Measurements from ENCODE around the gene OLFML2A. TPM values are rescaled to one million over a fixed set of nuclear protein-coding genes. Genes with fewer than 3 reads are reported as not detected.

Gene OLFML2A
- 13.7 and 104 TPM in 2 replicates for total RNA-seq

DNA sequence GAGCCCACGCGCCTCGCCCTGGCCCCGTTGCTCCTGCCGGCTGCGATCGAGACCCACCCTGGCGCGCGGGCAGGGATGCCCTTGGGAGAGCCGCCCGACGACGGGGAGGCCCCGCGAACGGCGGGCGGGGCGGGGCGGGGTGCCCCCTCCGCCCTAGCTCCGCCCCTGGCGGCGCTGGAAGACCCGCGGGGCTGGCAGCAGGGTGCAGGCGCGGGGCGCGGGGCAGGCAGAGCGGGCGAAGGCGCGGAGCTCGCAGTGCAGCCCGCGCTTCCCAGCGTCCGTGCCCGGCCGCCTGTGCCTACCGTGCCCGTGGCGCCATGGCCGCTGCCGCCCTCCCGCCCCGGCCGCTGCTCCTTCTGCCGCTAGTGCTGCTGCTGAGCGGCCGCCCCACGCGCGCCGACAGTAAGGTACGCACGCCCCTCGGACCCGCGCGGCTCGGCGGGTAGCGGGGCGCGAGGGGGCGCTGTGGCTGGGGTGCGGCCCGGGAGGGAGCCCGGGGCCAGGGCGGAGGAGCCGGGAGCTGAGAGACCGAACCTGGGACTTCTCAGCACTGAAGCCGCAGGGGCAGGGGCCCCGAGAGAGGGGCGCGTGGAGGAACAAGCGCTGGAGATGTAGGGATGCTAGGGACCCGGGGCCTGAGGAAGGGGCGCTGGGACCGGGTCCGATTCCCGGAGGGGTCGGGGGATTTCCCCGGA lies at the start of gene OLFML2A:
Gene OLFML2A, plus strand, starts transcription at position 180 of the 695 bp plus-strand sequence. Its CDS starts 138 bp downstream, at position 318.

DNA sequence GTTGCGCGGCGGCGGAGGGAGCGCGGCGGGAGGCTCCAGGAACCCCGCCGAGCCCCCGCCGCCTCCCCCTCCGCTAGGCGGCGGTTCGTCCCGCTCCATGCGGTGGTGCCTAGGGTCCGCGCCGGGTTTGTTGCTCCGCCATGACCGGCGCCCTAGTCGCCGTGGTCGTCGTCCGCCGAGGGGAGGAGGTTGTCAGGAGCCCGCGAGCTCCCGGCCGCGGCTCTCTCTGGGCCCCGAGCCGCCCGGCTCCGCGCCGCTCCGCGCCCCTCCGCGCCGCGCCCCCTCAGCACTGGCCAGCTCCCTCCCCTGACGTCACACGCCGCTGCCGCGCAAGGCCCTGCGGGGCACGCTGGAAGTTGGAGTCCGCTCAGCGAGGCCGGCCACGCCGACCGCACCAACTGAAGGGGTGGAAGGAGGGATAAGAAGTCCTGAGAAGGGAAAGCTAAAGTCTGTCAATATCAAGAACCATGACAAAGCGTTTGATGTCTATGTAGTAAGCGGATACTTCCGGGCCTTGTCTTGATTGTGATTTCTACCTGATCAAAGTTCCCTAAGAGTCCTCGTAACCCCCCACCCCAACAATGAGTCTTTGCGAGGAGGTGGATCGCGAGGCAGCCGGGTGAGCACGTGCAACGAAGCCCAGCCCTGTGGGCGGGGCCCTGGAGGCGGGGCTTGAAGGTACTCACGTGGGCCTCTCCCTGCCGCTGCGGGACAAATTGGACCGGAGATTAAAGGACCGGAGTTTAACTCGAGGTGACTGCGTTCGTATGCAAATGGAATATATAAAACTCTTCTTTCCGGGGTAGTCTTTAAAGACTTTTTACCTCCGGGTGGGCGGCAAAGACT lies 5.7 kb upstream of the OLFML2A start, which contains the start of gene NR6A1:
Gene NR6A1, minus strand, starts transcription at position 291 of the 846 bp plus-strand sequence.

DNA sequence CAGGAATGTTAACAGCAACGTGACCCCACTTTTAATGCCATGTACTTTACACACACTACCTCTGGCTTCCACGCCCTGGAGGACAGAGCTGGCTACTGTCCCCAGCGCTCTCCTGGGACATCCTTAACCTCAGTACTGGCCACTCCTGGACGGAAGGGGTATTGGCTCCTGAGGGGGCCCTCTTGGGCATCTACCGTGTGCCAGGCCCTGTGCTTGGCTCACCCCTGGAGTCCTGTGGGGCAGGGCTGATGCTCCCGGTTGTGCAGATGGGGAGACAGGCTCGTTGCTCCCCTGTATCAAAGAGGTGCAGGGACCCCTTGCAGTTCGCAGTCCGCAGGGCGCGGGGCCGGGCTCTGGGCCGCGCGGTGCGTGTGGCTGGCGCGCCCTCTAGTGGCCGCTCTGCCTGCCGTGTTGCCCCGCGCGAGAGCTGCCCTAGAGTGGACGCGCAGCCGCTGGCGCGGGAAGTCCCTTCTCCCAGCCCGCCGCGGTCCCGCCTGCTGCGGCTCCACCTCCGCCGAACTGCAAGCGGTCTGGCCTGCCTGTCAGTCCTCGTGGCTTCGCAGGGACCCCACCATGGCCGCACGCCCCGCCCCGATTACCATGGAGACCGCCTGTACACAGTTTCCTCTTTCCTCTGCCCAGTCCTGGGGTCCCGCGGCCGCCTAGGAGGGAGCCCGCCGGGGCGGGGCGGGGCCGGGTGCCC lies 76.0 kb downstream of the OLFML2A start, which contains the start of gene WDR38:
Gene WDR38, plus strand, starts transcription at position 632 of the 703 bp plus-strand sequence. CDS start 72 bp downstream, outside the sequence.

DNA sequence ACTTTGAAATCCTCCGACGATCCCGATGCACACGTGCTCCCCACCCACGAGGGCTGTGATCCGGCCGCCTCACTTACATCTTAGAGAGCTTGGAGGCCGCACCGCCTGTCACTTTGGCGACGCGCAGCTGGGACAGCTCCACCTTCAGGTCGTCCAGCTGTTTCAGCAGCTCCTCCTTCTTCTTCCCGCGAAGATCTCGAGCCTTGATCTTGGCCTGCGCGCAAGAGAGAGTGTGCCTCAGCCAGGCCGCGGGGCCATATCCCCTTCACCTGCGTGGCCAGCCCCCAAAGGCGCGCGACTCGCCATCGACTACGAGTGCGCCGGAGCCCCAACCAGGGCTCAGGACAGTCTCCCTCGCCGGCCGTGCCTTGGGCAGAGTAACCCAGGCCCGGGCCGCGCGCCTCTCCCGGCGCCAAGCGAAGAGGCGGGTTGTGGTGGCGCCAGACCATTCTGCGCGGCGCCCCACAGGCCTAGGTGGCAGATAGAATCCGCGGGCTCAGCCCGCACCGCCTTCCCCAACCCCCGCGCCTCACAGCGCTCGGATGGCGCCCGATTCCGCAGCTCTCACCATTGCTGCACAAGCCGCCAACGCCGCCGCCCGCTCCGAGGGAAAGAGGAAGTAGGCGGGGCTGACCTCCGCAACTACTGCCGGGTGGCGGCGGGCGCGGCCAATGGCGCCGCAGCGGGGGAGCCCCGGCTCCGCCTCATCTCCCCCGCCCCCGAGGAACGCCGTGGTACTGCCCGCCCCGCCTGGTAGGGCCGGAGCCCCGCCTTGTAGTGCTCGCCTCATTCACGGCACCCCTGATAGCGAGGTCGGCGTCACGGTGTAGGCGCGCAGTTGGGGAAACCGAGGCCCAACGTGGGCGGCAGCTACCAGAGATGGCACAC lies 84.7 kb downstream of the OLFML2A start, which contains the start of the genes ARPC5L and RPL35:
Gene ARPC5L, plus strand, starts transcription at position 789 of the 888 bp plus-strand sequence. CDS start 7,161 bp downstream, outside the sequence.
Gene RPL35, minus strand, starts transcription at position 616 of the 888 bp plus-strand sequence. Its CDS starts 45 bp downstream, at position 571.

Other genes starting within 250 kb of the OLFML2A start
- gene NR6A1, start 5.8 kb upstream of the OLFML2A start, total RNA-seq: 0.49 and 0.51 TPM in 2 replicates
- gene WDR38, start 76.3 kb downstream of the OLFML2A start, total RNA-seq: 0.13 TPM in 1 of 2 replicates, not detected in the other
- 1,392 and 2,246 TPM in 2 replicates for gene RPL35, start 84.8 kb downstream of the OLFML2A start, total RNA-seq
- gene ARPC5L, start 85.0 kb downstream of the OLFML2A start, total RNA-seq: 15.8 and 32.6 TPM in 2 replicates
- 5.7 and 9.0 TPM in 2 replicates for gene GOLGA1, start 163.9 kb downstream of the OLFML2A start, total RNA-seq

Measured in mesangial cell (primary cell).